HG02870 (cell line): ENCODE data around the gene LRPAP1.

Experiments used
- ATAC-seq: cut with Tn5 transposase; IDR thresholded peaks from one replicate; pipeline ENCODE4 v1.9.1; 2021; ENCODE audit warnings: mild to moderate bottlenecking, moderate library complexity; ENCODE audit not compliant: unreplicated experiment

LRPAP1 gene

GRCh38 chr4:3533423-3533820, 1.2 kb upstream of the LRPAP1 start:
- ATAC-seq, result no peak

GRCh38 chr4:3532751-3533422, 665 bp upstream of the LRPAP1 start:
- no peak for ATAC-seq

- ATAC-seq, result no peak
Measured at GRCh38 chr4:3531318-3531878, 824 bp downstream of the LRPAP1 start.

GRCh38 chr4:3530663-3531254, 1.5 kb downstream of the LRPAP1 start:
- no peak for ATAC-seq

GRCh38 chr4:3530051-3530450, 2.2 kb downstream of the LRPAP1 start:
- no peak for ATAC-seq

- ATAC-seq, result no peak
Measured at GRCh38 chr4:3529363-3529762, 2.9 kb downstream of the LRPAP1 start.

- no peak for ATAC-seq
Measured at GRCh38 chr4:3527914-3528876, 4.0 kb downstream of the LRPAP1 start.

- ATAC-seq, result no peak
Measured at GRCh38 chr4:3527101-3527913, 4.9 kb downstream of the LRPAP1 start.

GRCh38 chr4:3526456-3526855, 5.8 kb downstream of the LRPAP1 start:
- ATAC-seq, result no peak

- ATAC-seq, result no peak
Measured at GRCh38 chr4:3525532-3526430, 6.4 kb downstream of the LRPAP1 start.

- no peak for ATAC-seq
Measured at GRCh38 chr4:3524920-3525319, 7.3 kb downstream of the LRPAP1 start.

GRCh38 chr4:3524349-3524748, 7.9 kb downstream of the LRPAP1 start:
- no peak for ATAC-seq

- ATAC-seq, result no peak
Measured at GRCh38 chr4:3523628-3524221, 8.5 kb downstream of the LRPAP1 start.

GRCh38 chr4:3523146-3523627, 9.0 kb downstream of the LRPAP1 start:
- ATAC-seq, result no peak

GRCh38 chr4:3522651-3523050, 9.6 kb downstream of the LRPAP1 start:
- no peak for ATAC-seq

- no peak for ATAC-seq
Measured at GRCh38 chr4:3522326-3522640, 9.9 kb downstream of the LRPAP1 start.

GRCh38 chr4:3521621-3522325, 10.4 kb downstream of the LRPAP1 start:
- no peak for ATAC-seq

GRCh38 chr4:3520796-3521600, 11.2 kb downstream of the LRPAP1 start:
- no peak for ATAC-seq
